GM12891 (cell line): ENCODE measurements around the gene DNM3.

Experiments used
- POLR2A ChIP-seq: IDR thresholded peaks from 2 replicates; pipeline ENCODE4 v1.6.1; 2011; ENCODE audit warnings: low read depth, low read length, control low read depth
- POLR2AphosphoS5 ChIP-seq: IDR thresholded peaks from 2 replicates; pipeline ENCODE4 v1.6.1; 2011; ENCODE audit warnings: low read depth, low read length, control low read depth
- POU2F2 ChIP-seq: IDR thresholded peaks from 2 replicates; pipeline ENCODE4 v1.6.1; 2011; ENCODE audit warnings: low read depth, mild to moderate bottlenecking, control low read depth, low read length, moderate library complexity
- TAF1 ChIP-seq: IDR thresholded peaks from 2 replicates; pipeline ENCODE4 v1.6.1; 2011; ENCODE audit warnings: low read depth, low read length, control low read depth

GRCh38 chr1:172139196-172139595 lies 297.9 kb downstream of the DNM3 start:
- TF ChIP-seq POLR2AphosphoS5 (no peak), TAF1 (no peak), POLR2A (no peak), POU2F2 (no peak)
